HL-60 (cell line): ENCODE measurements around the gene C19orf73.

Experiments
- DNase-seq, 2 experiments: peaks; one replicate each; pipeline ENCODE4 v3.0.0-alpha.2; 2010 to 2020; ENCODE audit warnings: low read depth in 1 of 2, low spot score in 1 of 2
- H3K27ac ChIP-seq: fragments of 250-450 bp; sonication (Bioruptor Pico); replicated peaks from 2 replicates; pipeline ENCODE4 v1.5.1; 2020; ENCODE audit warnings: mild to moderate bottlenecking, moderate library complexity
- H3K27me3 ChIP-seq: fragments of 250-450 bp; sonication (Bioruptor Pico); 2 replicates; pipeline ENCODE4 v1.5.1; 2021; ENCODE audit warnings: mild to moderate bottlenecking, moderate library complexity; ENCODE audit not compliant: insufficient read depth, poor library complexity, severe bottlenecking
- H3K4me3 ChIP-seq: replicated peaks from 2 replicates; pipeline ENCODE4 v1.5.1; 2011; ENCODE audit warnings: mild to moderate bottlenecking, control low read depth, low read length; ENCODE audit not compliant: insufficient read depth
- CTCF ChIP-seq: IDR thresholded peaks from one replicate; pipeline ENCODE4 v1.5.1; 2011; ENCODE audit warnings: low read length, control low read depth, inconsistent platforms; ENCODE audit not compliant: insufficient read depth
- GABPA ChIP-seq: IDR thresholded peaks from 2 replicates; pipeline ENCODE4 v1.6.1; 2012; ENCODE audit warnings: low read depth
- POLR2AphosphoS5 ChIP-seq: IDR thresholded peaks from 2 replicates; pipeline ENCODE4 v1.6.1; 2012; ENCODE audit warnings: low read depth
- REST ChIP-seq: IDR thresholded peaks from 2 replicates; pipeline ENCODE4 v1.6.1; 2012; ENCODE audit warnings: low read depth; ENCODE audit not compliant: insufficient replicate concordance
- SPI1 ChIP-seq: IDR thresholded peaks from 2 replicates; pipeline ENCODE4 v1.6.1; 2012; ENCODE audit warnings: low read depth, mild to moderate bottlenecking, borderline replicate concordance

Gene C19orf73

GRCh38 chr19:49142866-49143335 lies 24.0 kb upstream of the C19orf73 start:
- no peak for TF ChIP-seq GABPA
- TF ChIP-seq REST = no peak
- no peak for TF ChIP-seq CTCF
- H3K27ac ChIP-seq = no peak overlapping the region

GRCh38 chr19:49141352-49141751 lies 22.4 kb upstream of the C19orf73 start:
- no peak for DNase-seq
- Histone ChIP-seq H3K27me3 (no peaks in the 10 kb centered on the region), H3K27ac (no peak overlapping the region), H3K4me3 (no peak overlapping the region)
- TF ChIP-seq CTCF (no peak), POLR2AphosphoS5 (no peak), REST (no peak), SPI1 (no peak), GABPA (no peak)

More at GRCh38 chr19:49142866-49143335, 24.0 kb upstream of the C19orf73 start:
- DNase-seq = no peak
- Histone ChIP-seq H3K27me3 (peaks cover 2% of the 10 kb centered on the region), H3K4me3 (no peak overlapping the region)

GRCh38 chr19:49140951-49141350 lies 22.0 kb upstream of the C19orf73 start:
- Histone ChIP-seq H3K27ac (no peak overlapping the region), H3K4me3 (no peak overlapping the region), H3K27me3 (no peaks in the 10 kb centered on the region)
- TF ChIP-seq POLR2AphosphoS5 (no peak), SPI1 (no peak), GABPA (no peak), REST (no peak), CTCF (no peak)
- DNase-seq = no peak
